Measurements from ENCODE around the gene ANKRD18B. TPM values are rescaled to one million over a fixed set of nuclear protein-coding genes. Genes with fewer than 3 reads are reported as not detected.
"Not testable (repeated sequence)": the region's sequence is repeated elsewhere in the genome, so short reads cannot be mapped to it uniquely, and the experiment has no call there.

ANKRD18B gene
- total and polyA plus RNA-seq, 10 of the 15 experiments (the other 5 are each of a cell fraction or from before 2014, with no cell fraction given): not detected

DNA sequence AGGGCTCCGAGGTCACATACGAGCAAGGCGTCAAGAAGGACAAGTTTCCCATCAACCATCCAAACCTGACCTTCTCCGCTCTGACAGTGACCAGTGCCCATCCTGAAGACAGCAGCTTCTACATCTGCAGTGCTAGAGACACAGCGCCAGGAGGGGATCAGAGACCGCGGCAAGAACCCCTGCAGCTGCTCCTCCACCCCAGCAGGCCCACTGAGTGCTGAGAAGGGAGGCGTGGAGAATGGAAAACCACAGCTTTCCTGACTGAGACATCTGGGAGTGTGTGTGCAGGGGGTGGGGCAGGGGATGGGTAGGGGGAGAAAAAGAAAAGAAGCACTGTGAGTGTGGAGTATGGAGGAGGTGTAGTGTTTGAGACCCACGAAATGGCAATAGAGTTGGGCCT is 94.3 kb downstream of the ANKRD18B start:
- H3K4me1 ChIP-seq (ENCODE audit: control insufficient read depth, insufficient read depth, low read length); H3K27ac ChIP-seq (ENCODE audit: control insufficient read depth, insufficient read depth); DNase-seq (ENCODE audit: low read depth, low spot score); H3K36me3 ChIP-seq (ENCODE audit: control insufficient read depth in 2 of 2, insufficient read depth in 2 of 2, low read length in 1 of 2); in situ Hi-C loops (cut with MboI); BruUV-seq (replicated peaks); POLR2A ChIA-PET; H3K79me2 ChIP-seq (ENCODE audit: control insufficient read depth, insufficient read depth, low read length); H3K4me2 ChIP-seq (ENCODE audit: control insufficient read depth, insufficient read depth); intact Hi-C loops (cut with micrococcal nuclease; ENCODE audit: unreplicated experiment); H3K4me3 ChIP-seq; FAIRE-seq; H3K9ac ChIP-seq (ENCODE audit: control insufficient read depth, insufficient read depth, low read length); H3K9me3 ChIP-seq (replicated peaks; ENCODE audit: control insufficient read depth, insufficient read depth, low read length); ATAC-seq; H4K20me1 ChIP-seq (ENCODE audit: control insufficient read depth, insufficient read depth); H2AFZ ChIP-seq (ENCODE audit: control insufficient read depth, low read depth, low read length); H3K27me3 ChIP-seq (replicated peaks in 1 of 2; ENCODE audit: control insufficient read depth in 2 of 2, insufficient read depth in 2 of 2, low read length in 1 of 2): not testable (repeated sequence)
- RAD21 ChIA-PET (ENCODE audit: unreplicated experiment): interaction anchor here (0.8 kb wide), 1 partner anchor 99 kb away, joined by 4 read pairs; no protein-coding TSS in a partner anchor
- SMC1A ChIA-PET (ENCODE audit: uncharacterized antibody, unreplicated experiment): interaction anchor here (0.8 kb wide), 2 partner anchors 102 to 161 kb away, joined by 3 read pairs; no protein-coding TSS in a partner anchor
- CTCF ChIA-PET: interaction anchor here (0.7 to 5.2 kb wide), 4 partner anchors 25 to 473 kb away, joined by 3 to 36 read pairs (median 4); no protein-coding TSS in a partner anchor
- WGBS (ENCODE audit: insufficient coverage, insufficient replicate concordance, low lambda C conversion rate, missing lambda C conversion rate): 24% methylated on average over 9 of the region's 9 CpGs

GRCh38 chr9:33619666-33620404 is 95.8 kb downstream of the ANKRD18B start:
- ChIA-PET RAD21 (ENCODE audit: unreplicated experiment) (no interaction called here), SMC1A (ENCODE audit: uncharacterized antibody, unreplicated experiment) (interaction anchor here (1.2 to 2.6 kb wide), 2 partner anchors 101 to 248 kb away, joined by 3 to 13 read pairs; no protein-coding TSS in a partner anchor), POLR2A (no interaction called here), CTCF (interaction anchor here (2.1 to 5.2 kb wide), 2 partner anchors 8 to 102 kb away, joined by 6 to 36 read pairs; no protein-coding TSS in a partner anchor)
- Histone ChIP-seq H3K9me3 (replicated peaks; ENCODE audit: control insufficient read depth, insufficient read depth, low read length) (no peaks in the 10 kb centered on the region), H4K20me1 (ENCODE audit: control insufficient read depth, insufficient read depth) (no peaks in the 10 kb centered on the region), H2AFZ (ENCODE audit: control insufficient read depth, low read depth, low read length) (no peak overlapping the region), H3K36me3 (ENCODE audit: control insufficient read depth in 2 of 2, insufficient read depth in 2 of 2, low read length in 1 of 2) (no peaks in the 10 kb centered on the region), H3K4me2 (ENCODE audit: control insufficient read depth, insufficient read depth) (no peak overlapping the region), H3K9ac (ENCODE audit: control insufficient read depth, insufficient read depth, low read length) (no peak overlapping the region), H3K4me3 (no peak overlapping the region), H3K27ac (ENCODE audit: control insufficient read depth, insufficient read depth) (no peak overlapping the region), H3K79me2 (ENCODE audit: control insufficient read depth, insufficient read depth, low read length) (no peaks in the 10 kb centered on the region), H3K4me1 (ENCODE audit: control insufficient read depth, insufficient read depth, low read length) (no peaks in the 10 kb centered on the region), H3K27me3 (replicated peaks in 1 of 2; ENCODE audit: control insufficient read depth in 2 of 2, insufficient read depth in 2 of 2, low read length in 1 of 2) (peaks cover 0 to 6% of the 10 kb centered on the region in 2 experiments; a peak in 2 of 4 replicates)
- no peak for TF ChIP-seq BRCA1 (IDR thresholded peaks at IDR 0.05; ENCODE audit: low read depth, low read length)
- no peak for TF ChIP-seq FOS (IDR thresholded peaks at IDR 0.05; ENCODE audit: borderline replicate concordance, extremely low read depth, insufficient read length)
- TF ChIP-seq SIX5 (IDR thresholded peaks at IDR 0.05; ENCODE audit: low read depth, low read length, severe bottlenecking): no peak
- 0 out of 2 replicates have a peak, but pooled peaks have one; percentile 45 for TF ChIP-seq BACH1 (IDR thresholded peaks at IDR 0.05; ENCODE audit: borderline replicate concordance)
- TF ChIP-seq MLLT1 (IDR thresholded peaks at IDR 0.05): no peak
- no peak for ATAC-seq
- in situ Hi-C loops (cut with MboI) (loop anchor here (5.0 kb wide), 1 partner anchor 102 kb away; no protein-coding TSS in a partner anchor), intact Hi-C loops (cut with micrococcal nuclease; ENCODE audit: unreplicated experiment) (no loop called here)
- FAIRE-seq: no peak
- no TSS peak for BruUV-seq (replicated peaks)
- 14% methylated on average over 3 of the region's 3 CpGs for whole genome bisulfite sequencing (ENCODE audit: insufficient coverage, insufficient replicate concordance, low lambda C conversion rate, missing lambda C conversion rate)
- DNase-seq (ENCODE audit: low read depth, low spot score): no peak

All from GM12878 (cell line).